ENCODE results near the gene ITGB3.

The ITGB3 gene

GRCh38 chr17:47252209-47252608, 1.4 kb upstream of the ITGB3 start:
- Histone ChIP-seq H3K4me3 (ENCODE audit: control insufficient read depth in 1 of 7, extremely low read depth in 1 of 7, insufficient read depth in 4 of 7, low read depth in 2 of 7, low read length in 6 of 7) (no peak overlapping the region), H3K27ac (ENCODE audit: insufficient read depth in 1 of 2, low read depth in 1 of 2, low read length in 2 of 2, poor library complexity in 1 of 2, severe bottlenecking in 2 of 2) (no peak overlapping the region), H3K36me3 (ENCODE audit: control insufficient read depth in 4 of 4, insufficient read depth in 4 of 4, low read length in 3 of 4) (no peaks in the 10 kb centered on the region), H3K9me3 (ENCODE audit: control extremely low read depth in 1 of 5, control insufficient read depth in 4 of 5, insufficient read depth in 2 of 5, low read depth in 1 of 5, low read length in 4 of 5) (no peaks in the 10 kb centered on the region), H3K4me1 (ENCODE audit: control extremely low read depth in 1 of 4, control insufficient read depth in 4 of 4, insufficient read depth in 4 of 4, low read length in 3 of 4) (peaks cover 0 to 18% (median 16%) of the 10 kb centered on the region in 4 experiments), H3K27me3 (replicated peaks in 2 of 5; ENCODE audit: control insufficient read depth in 4 of 5, insufficient read depth in 5 of 5, low read length in 4 of 5) (peaks cover 6 to 31% (median 13%) of the 10 kb centered on the region in 5 experiments)
- no peak for DNase-seq
- ChIA-PET POLR2A (interaction anchor here (0.6 kb wide), 1 partner anchor 12 kb away, joined by 3 read pairs; no protein-coding TSS in a partner anchor), CTCF (interaction anchor here (3.6 kb wide), 1 partner anchor 10 kb away, joined by 19 read pairs; no protein-coding TSS in a partner anchor)
- WGBS (ENCODE audit: insufficient coverage) = 100% methylated on average over 1 of the region's 1 CpG

- WGBS (ENCODE audit: insufficient coverage) = 63% methylated on average over 8 of the region's 10 CpGs
- H3K4me1 ChIP-seq (ENCODE audit: control extremely low read depth in 1 of 4, control insufficient read depth in 4 of 4, insufficient read depth in 4 of 4, low read length in 3 of 4) = peaks cover 3 to 25% (median 23%) of the 10 kb centered on the region in 4 experiments
- DNase-seq = no peak
- CTCF ChIA-PET = interaction anchor here (1.1 to 3.6 kb wide), 3 partner anchors 9 to 11 kb away, joined by 3 to 19 read pairs (median 3); no protein-coding TSS in a partner anchor
- H3K27me3 ChIP-seq (replicated peaks in 2 of 5; ENCODE audit: control insufficient read depth in 4 of 5, insufficient read depth in 5 of 5, low read length in 4 of 5) = peaks cover 6 to 31% (median 13%) of the 10 kb centered on the region in 5 experiments
- H3K9me3 ChIP-seq (ENCODE audit: control extremely low read depth in 1 of 5, control insufficient read depth in 4 of 5, insufficient read depth in 2 of 5, low read depth in 1 of 5, low read length in 4 of 5) = no peaks in the 10 kb centered on the region
- H3K36me3 ChIP-seq (ENCODE audit: control insufficient read depth in 4 of 4, insufficient read depth in 4 of 4, low read length in 3 of 4) = no peaks in the 10 kb centered on the region
- no peak overlapping the region for H3K27ac ChIP-seq (ENCODE audit: insufficient read depth in 1 of 2, low read depth in 1 of 2, low read length in 2 of 2, poor library complexity in 1 of 2, severe bottlenecking in 2 of 2)
- POLR2A ChIA-PET = interaction anchor here (0.6 kb wide), 1 partner anchor 13 kb away, joined by 3 read pairs; no protein-coding TSS in a partner anchor
- peak overlapping the region in 4 of 7 experiments; percentile 25 to 78 (median 62) for H3K4me3 ChIP-seq (ENCODE audit: control insufficient read depth in 1 of 7, extremely low read depth in 1 of 7, insufficient read depth in 4 of 7, low read depth in 2 of 7, low read length in 6 of 7)
These were observed 688 bp upstream of the ITGB3 start for GRCh38 chr17:47252766-47253512.

- H3K27ac ChIP-seq (ENCODE audit: insufficient read depth in 1 of 2, low read depth in 1 of 2, low read length in 2 of 2, poor library complexity in 1 of 2, severe bottlenecking in 2 of 2) = no peak overlapping the region
- WGBS (ENCODE audit: insufficient coverage) = 6% methylated on average over 9 of the region's 15 CpGs
- DNase-seq = no peak
- peaks cover 4 to 34% (median 26%) of the 10 kb centered on the region in 4 experiments for H3K4me1 ChIP-seq (ENCODE audit: control extremely low read depth in 1 of 4, control insufficient read depth in 4 of 4, insufficient read depth in 4 of 4, low read length in 3 of 4)
- CTCF ChIA-PET = interaction anchor here (1.1 kb wide), 2 partner anchors 11 to 12 kb away, joined by 3 read pairs; no protein-coding TSS in a partner anchor
- no peaks in the 10 kb centered on the region for H3K9me3 ChIP-seq (ENCODE audit: control extremely low read depth in 1 of 5, control insufficient read depth in 4 of 5, insufficient read depth in 2 of 5, low read depth in 1 of 5, low read length in 4 of 5)
- H3K4me3 ChIP-seq (ENCODE audit: control insufficient read depth in 1 of 7, extremely low read depth in 1 of 7, insufficient read depth in 4 of 7, low read depth in 2 of 7, low read length in 6 of 7) = peak overlapping the region; percentile 50 to 78 (median 64)
- H3K27me3 ChIP-seq (replicated peaks in 2 of 5; ENCODE audit: control insufficient read depth in 4 of 5, insufficient read depth in 5 of 5, low read length in 4 of 5) = peaks cover 6 to 31% (median 13%) of the 10 kb centered on the region in 5 experiments
- POLR2A ChIA-PET = no interaction called here
- no peaks in the 10 kb centered on the region for H3K36me3 ChIP-seq (ENCODE audit: control insufficient read depth in 4 of 4, insufficient read depth in 4 of 4, low read length in 3 of 4)
These were observed 846 bp downstream of the ITGB3 start for GRCh38 chr17:47254403-47254943.

- Histone ChIP-seq H3K9me3 (ENCODE audit: control extremely low read depth in 1 of 5, control insufficient read depth in 4 of 5, insufficient read depth in 2 of 5, low read depth in 1 of 5, low read length in 4 of 5) (no peaks in the 10 kb centered on the region), H3K36me3 (ENCODE audit: control insufficient read depth in 4 of 4, insufficient read depth in 4 of 4, low read length in 3 of 4) (no peaks in the 10 kb centered on the region), H3K4me1 (ENCODE audit: control extremely low read depth in 1 of 4, control insufficient read depth in 4 of 4, insufficient read depth in 4 of 4, low read length in 3 of 4) (peaks cover 4 to 34% (median 26%) of the 10 kb centered on the region in 4 experiments), H3K27ac (ENCODE audit: insufficient read depth in 1 of 2, low read depth in 1 of 2, low read length in 2 of 2, poor library complexity in 1 of 2, severe bottlenecking in 2 of 2) (no peak overlapping the region), H3K4me3 (ENCODE audit: control insufficient read depth in 1 of 7, extremely low read depth in 1 of 7, insufficient read depth in 4 of 7, low read depth in 2 of 7, low read length in 6 of 7) (peak overlapping the region in 3 of 7 experiments; percentile 12 to 47 (median 45)), H3K27me3 (replicated peaks in 2 of 5; ENCODE audit: control insufficient read depth in 4 of 5, insufficient read depth in 5 of 5, low read length in 4 of 5) (peaks cover 4 to 31% (median 11%) of the 10 kb centered on the region in 5 experiments)
- WGBS (ENCODE audit: insufficient coverage) = 13% methylated on average over 4 of the region's 9 CpGs
- DNase-seq = peak; percentile 43 to 62 (median 55)
- ChIA-PET CTCF (interaction anchor here (0.8 to 1.6 kb wide), 4 partner anchors 21 to 57 kb away, joined by 4 read pairs; no protein-coding TSS in a partner anchor), POLR2A (no interaction called here)
These were observed 4.2 kb downstream of the ITGB3 start for GRCh38 chr17:47257651-47258339.

- WGBS (ENCODE audit: insufficient coverage) = 88% methylated on average over 7 of the region's 7 CpGs
- Histone ChIP-seq H3K27me3 (replicated peaks in 2 of 5; ENCODE audit: control insufficient read depth in 4 of 5, insufficient read depth in 5 of 5, low read length in 4 of 5) (peaks cover 0 to 5% (median 0%) of the 10 kb centered on the region in 5 experiments), H3K4me3 (ENCODE audit: control insufficient read depth in 1 of 7, extremely low read depth in 1 of 7, insufficient read depth in 4 of 7, low read depth in 2 of 7, low read length in 6 of 7) (no peak overlapping the region), H3K4me1 (ENCODE audit: control extremely low read depth in 1 of 4, control insufficient read depth in 4 of 4, insufficient read depth in 4 of 4, low read length in 3 of 4) (peaks cover 4 to 12% (median 7%) of the 10 kb centered on the region in 4 experiments), H3K36me3 (ENCODE audit: control insufficient read depth in 4 of 4, insufficient read depth in 4 of 4, low read length in 3 of 4) (no peaks in the 10 kb centered on the region), H3K9me3 (ENCODE audit: control extremely low read depth in 1 of 5, control insufficient read depth in 4 of 5, insufficient read depth in 2 of 5, low read depth in 1 of 5, low read length in 4 of 5) (no peaks in the 10 kb centered on the region), H3K27ac (ENCODE audit: insufficient read depth in 1 of 2, low read depth in 1 of 2, low read length in 2 of 2, poor library complexity in 1 of 2, severe bottlenecking in 2 of 2) (no peak overlapping the region)
- no peak for DNase-seq
- ChIA-PET CTCF (interaction anchor here (1.5 kb wide), 1 partner anchor 29 kb away, joined by 3 read pairs; no protein-coding TSS in a partner anchor), POLR2A (no interaction called here)
These were observed 9.0 kb downstream of the ITGB3 start for GRCh38 chr17:47262586-47262985.

GRCh38 chr17:47264166-47264565, 10.5 kb downstream of the ITGB3 start:
- CTCF ChIA-PET = interaction anchor here (1.2 kb wide), 1 partner anchor 35 kb away, joined by 3 read pairs; no protein-coding TSS in a partner anchor
- Histone ChIP-seq H3K9me3 (ENCODE audit: control extremely low read depth in 1 of 5, control insufficient read depth in 4 of 5, insufficient read depth in 2 of 5, low read depth in 1 of 5, low read length in 4 of 5) (no peaks in the 10 kb centered on the region), H3K4me3 (ENCODE audit: control insufficient read depth in 1 of 7, extremely low read depth in 1 of 7, insufficient read depth in 4 of 7, low read depth in 2 of 7, low read length in 6 of 7) (no peak overlapping the region), H3K4me1 (ENCODE audit: control extremely low read depth in 1 of 4, control insufficient read depth in 4 of 4, insufficient read depth in 4 of 4, low read length in 3 of 4) (no peaks in the 10 kb centered on the region), H3K27me3 (replicated peaks in 2 of 5; ENCODE audit: control insufficient read depth in 4 of 5, insufficient read depth in 5 of 5, low read length in 4 of 5) (peaks cover 0 to 5% (median 0%) of the 10 kb centered on the region in 5 experiments), H3K27ac (ENCODE audit: insufficient read depth in 1 of 2, low read depth in 1 of 2, low read length in 2 of 2, poor library complexity in 1 of 2, severe bottlenecking in 2 of 2) (no peak overlapping the region), H3K36me3 (ENCODE audit: control insufficient read depth in 4 of 4, insufficient read depth in 4 of 4, low read length in 3 of 4) (no peaks in the 10 kb centered on the region)
- WGBS (ENCODE audit: insufficient coverage) = no CpG with 5 or more reads among the region's 2 CpGs
- DNase-seq = no peak
- POLR2A ChIA-PET = no interaction called here

Data from common myeloid progenitor, CD34-positive (primary cell).